ENCODE data around the gene TMBIM1. TPM values are rescaled to one million over a fixed set of nuclear protein-coding genes. Genes with fewer than 3 reads are reported as not detected.
"Not testable (repeated sequence)": the region's sequence is repeated elsewhere in the genome, so short reads cannot be mapped to it uniquely, and the experiment has no call there.

Gene TMBIM1
- polyA plus RNA-seq, 3 donors: 86.5 to 96.9 (median 90.6) TPM

DNA sequence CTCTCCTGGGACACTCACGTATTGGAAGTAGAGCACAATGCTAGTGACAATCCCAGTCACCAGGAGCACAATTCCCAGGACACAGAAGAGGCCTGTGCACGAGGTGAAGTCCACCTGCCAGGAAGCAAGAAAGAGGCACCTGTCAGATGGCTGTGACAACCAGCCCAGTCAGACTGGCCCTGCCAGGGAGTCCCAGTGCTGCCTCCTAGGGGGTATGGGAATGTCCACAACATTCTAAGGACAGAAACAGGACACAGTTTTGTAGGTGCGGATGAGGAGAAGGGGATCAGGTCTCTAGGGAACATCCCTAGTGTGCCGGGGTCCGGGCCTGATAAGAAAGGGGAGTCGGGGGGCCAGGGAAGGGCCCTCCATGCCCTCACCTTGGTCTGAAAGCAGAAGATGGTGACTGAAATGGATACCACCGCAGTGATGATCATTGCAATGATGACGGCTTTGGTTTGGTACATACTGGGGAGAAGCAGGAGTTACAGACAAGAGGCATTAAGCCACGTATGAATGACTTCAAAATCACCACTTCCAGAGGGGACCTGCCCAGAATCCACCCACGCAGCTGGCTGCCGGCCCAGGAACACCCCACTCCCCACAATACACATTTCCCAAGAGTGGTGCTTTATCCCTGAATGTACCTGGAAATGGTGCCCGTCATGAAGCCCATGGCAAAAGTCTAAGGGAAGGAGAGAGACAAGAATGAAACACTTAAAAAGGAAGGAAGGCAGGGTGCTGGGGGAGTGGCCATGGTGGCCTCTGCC is 15.1 kb downstream of the TMBIM1 start:
- DNase-seq: no peak

GRCh38 chr2:218275371-218276072 is 16.8 kb downstream of the TMBIM1 start:
- DNase-seq: no peak

- DNase-seq: no peak
Measured at GRCh38 chr2:218274586-218274985, 17.7 kb downstream of the TMBIM1 start.

GRCh38 chr2:218273908-218274249 is 18.4 kb downstream of the TMBIM1 start:
- no peak for DNase-seq

DNA sequence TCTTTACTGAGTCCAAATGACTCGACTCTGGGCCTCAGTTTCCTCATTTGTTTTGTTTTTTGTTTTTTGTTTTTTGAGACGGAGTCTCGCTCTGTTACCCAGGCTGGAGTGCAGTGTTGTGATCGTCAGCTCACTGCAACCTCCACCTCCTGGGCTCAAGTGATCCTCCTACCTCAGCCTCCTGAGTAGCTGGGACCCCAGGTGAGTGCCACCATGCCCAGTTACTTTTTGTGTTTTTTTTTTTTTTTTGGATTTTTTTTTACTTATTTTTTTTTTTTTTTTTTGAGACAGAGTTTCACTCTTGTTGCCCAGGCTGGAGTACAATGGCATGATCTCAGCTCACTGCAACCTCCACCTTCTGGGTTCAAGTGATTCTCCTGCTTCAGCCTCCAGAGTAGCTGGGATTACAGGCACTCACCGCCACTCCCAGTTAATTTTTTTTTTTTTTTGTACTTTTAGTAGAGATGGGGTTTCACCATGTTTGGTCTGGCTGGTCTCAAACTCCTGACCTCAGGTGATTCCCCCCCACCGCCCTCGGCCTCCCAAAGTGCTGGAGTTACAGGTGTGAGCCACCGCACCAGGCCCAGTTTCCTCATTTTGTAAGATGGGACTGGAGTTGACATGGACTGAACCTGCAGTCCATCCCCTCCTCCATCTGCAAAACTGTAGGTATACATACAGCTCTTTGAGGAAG is 18.9 kb downstream of the TMBIM1 start:
- DNase-seq: not testable (repeated sequence)

GRCh38 chr2:218272531-218273212 is 19.6 kb downstream of the TMBIM1 start:
- peak; percentile 75 for DNase-seq

DNA sequence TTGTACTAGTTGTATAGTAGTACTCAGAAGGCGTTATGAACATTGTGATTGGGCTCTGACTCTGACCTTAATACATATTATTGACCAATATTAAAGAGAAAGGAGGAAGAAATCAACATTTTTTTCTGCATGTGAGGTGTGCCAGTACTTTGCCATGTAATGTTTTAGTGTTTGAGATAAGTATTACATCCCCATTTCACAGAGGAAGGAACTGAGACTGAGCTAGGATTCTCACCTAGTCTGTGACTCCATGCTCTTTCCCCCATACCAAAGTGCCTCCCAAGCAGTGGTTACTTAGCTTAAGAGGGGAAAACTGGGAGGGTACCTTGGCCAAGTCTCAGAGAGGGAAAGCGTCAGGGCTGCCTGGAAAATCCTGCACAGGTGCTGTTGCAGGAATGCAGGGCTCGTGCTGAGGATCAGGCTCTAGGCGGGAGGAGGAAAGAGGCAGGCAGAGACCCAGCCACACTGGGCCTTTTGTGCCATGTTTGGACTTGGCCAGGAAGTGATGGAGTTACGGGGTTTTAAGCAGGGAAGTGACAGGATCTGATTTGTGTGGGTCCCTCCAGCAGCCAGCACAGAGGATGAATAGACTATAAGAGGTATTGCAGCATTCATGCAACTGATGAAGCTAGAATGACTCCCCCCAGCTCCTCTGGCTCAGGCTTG is 20.3 kb downstream of the TMBIM1 start:
- no peak for DNase-seq

DNA sequence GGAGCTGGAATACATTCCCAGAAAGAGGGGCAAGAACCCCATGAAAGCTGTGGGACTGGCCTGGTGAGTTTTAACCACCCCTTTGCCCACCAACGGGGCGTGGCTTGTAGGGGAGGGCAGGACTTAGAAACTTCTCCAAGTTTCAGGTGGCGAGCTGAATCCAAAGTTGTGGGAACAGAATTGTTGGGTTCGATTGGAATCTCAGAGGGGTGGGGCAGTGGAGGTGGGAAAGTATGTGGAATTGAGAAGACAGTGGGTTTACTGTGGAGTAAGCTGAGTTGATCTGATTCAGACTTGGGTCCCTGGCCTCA is 20.9 kb downstream of the TMBIM1 start:
- no peak for DNase-seq

- no peak for DNase-seq
Measured at GRCh38 chr2:218270721-218271486, 21.4 kb downstream of the TMBIM1 start.

- peak; percentile 100 for DNase-seq
Measured at GRCh38 chr2:218269900-218270720, 22.2 kb downstream of the TMBIM1 start, which contains the start of the genes AAMP and PNKD. AAMP (minus strand) TSS chr2:218270137; CDS start chr2:218270086, 51 bp downstream. PNKD (plus strand) TSS chr2:218270519; CDS start chr2:218270536, 17 bp downstream.

GRCh38 chr2:218267259-218267658 is 25.0 kb downstream of the TMBIM1 start:
- DNase-seq: no peak

GRCh38 chr2:218266316-218266979 is 25.9 kb downstream of the TMBIM1 start:
- DNase-seq: no peak

DNA sequence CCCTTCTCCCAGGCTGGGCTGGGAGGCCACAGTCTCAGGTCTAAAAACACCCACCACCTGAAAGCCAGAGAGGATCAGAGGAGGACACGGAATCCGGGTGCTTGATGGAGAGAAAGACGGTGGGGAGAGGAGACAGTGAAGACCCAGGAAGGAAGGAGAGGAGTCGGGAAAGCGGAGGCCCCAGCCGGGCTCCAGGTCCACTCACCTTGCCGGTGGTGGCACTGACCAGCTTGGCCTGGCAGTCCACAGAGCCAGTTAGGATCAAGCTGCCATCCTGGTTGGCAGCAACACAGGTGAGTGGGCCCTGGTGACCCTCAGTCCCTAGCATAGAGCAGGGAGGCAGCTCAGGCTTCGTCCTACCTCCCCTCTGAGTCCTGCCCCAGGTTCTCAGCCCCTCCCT is 26.7 kb downstream of the TMBIM1 start:
- DNase-seq: no peak

- DNase-seq: no peak
Measured at GRCh38 chr2:218264773-218265561, 27.3 kb downstream of the TMBIM1 start.

DNA sequence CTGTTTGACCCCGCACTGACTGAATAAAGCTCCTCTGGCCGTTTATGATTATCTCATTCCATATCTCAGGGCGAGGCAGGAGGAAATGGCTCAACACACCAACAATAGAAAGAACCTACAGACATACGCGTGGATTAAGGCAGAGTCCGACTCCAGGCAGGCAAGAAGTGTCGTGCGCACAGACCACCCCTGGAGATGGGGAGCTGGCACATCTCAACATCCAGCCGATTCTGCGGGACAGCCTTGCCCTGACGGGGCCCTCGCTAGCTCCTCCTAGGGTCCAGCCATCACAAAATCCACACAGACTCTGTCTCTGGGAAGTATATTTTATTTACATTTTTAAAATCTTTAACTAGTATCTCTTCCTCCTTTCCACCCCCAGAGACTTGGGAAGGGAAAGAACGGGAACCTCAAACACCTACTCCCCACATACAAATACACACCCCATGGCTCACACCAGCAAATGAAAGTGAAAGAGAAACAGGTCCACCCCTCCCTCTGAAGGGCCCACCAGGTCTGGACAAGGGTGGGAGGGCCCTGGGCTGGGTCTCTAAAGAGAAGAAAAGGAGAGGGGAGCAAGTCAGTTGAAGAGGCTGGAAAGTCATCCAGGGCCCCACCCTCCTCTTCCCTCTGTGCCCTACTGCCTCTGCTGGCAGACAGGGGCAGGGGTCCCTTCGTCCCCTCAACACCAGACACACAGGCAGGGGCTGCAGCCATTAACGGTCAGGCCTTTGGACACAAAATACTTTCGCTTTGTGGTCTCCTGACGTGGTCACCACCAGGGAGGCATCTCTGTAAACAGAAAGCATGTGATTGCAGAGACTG is 28.3 kb downstream of the TMBIM1 start:
- no peak for DNase-seq

DNA sequence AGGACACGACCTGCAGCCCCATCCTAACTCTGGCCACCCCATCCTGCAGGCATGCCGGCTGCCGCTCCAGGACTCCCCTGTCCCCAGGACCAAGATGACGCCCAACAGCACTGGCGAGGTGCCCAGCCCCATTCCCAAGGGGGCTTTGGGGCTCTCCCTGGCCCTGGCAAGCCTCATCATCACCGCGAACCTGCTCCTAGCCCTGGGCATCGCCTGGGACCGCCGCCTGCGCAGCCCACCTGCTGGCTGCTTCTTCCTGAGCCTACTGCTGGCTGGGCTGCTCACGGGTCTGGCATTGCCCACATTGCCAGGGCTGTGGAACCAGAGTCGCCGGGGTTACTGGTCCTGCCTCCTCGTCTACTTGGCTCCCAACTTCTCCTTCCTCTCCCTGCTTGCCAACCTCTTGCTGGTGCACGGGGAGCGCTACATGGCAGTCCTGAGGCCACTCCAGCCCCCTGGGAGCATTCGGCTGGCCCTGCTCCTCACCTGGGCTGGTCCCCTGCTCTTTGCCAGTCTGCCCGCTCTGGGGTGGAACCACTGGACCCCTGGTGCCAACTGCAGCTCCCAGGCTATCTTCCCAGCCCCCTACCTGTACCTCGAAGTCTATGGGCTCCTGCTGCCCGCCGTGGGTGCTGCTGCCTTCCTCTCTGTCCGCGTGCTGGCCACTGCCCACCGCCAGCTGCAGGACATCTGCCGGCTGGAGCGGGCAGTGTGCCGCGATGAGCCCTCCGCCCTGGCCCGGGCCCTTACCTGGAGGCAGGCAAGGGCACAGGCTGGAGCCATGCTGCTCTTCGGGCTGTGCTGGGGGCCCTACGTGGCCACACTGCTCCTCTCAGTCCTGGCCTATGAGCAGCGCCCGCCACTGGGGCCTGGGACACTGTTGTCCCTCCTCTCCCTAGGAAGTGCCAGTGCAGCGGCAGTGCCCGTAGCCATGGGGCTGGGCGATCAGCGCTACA is 29.4 kb downstream of the TMBIM1 start:
- no peak for DNase-seq

DNA sequence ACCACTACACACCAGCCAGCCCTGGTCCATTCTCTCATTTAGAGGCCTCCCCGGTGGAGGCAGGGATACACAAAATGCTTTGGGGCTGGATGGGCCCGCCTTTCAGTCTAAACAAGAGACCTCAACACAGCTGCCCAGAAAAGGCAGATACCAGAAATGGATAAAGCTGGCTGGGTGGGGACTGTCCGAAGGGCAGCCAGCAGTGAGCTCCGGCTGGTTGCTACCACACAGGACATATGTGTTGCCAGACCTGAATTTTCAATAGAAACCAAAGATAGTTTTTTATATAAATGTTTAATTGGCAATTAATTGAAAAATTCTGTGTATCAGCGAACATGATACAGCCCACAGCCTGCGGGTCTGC is 30.1 kb downstream of the TMBIM1 start:
- DNase-seq: no peak

Data from renal pelvis (tissue), 4 donors.